Fibroblast of mammary gland (primary cell): ENCODE results near the gene PFN4.
"Not testable (repeated sequence)": the region's sequence is repeated elsewhere in the genome, so short reads cannot be mapped to it uniquely, and the experiment has no call there.

Source experiments
- DNase-seq: peaks from one replicate; pipeline ENCODE4 v3.0.0-alpha.2; 2010; ENCODE audit warnings: low read depth
- H3K4me3 ChIP-seq: 2 replicates; pipeline ENCODE4 v1.5.1; 2011; ENCODE audit warnings: low read depth, mild to moderate bottlenecking, low read length, moderate library complexity; ENCODE audit not compliant: control insufficient read depth
- TF ChIP-seq, protein P1 (sequence below): conservative IDR thresholded peaks from 2 replicates; pipeline ENCODE4 v1.5.1; 2011; ENCODE audit warnings: low read depth, low read length, inconsistent platforms; ENCODE audit not compliant: control insufficient read depth, insufficient read depth

Gene PFN4

DNA sequence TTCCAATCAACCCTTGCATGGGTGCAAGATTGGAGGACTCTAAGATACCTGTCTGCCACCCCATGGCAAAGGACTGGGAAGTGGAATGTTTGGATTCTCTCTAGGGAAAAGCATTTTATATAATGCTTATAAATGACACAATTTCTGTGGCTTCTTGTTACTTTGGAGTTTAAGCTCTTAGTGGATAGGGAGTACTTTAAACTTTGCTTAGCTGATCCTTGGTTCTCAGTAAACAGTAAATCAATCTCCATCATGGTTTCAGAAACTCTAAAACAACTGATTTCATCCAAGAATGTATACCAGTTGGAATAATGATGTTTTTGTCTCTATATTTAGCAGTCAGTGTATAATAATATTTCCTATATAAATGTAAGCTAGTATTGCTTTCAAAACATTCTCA lies 37.6 kb upstream of the PFN4 start:
- TF ChIP-seq, protein P1, sequence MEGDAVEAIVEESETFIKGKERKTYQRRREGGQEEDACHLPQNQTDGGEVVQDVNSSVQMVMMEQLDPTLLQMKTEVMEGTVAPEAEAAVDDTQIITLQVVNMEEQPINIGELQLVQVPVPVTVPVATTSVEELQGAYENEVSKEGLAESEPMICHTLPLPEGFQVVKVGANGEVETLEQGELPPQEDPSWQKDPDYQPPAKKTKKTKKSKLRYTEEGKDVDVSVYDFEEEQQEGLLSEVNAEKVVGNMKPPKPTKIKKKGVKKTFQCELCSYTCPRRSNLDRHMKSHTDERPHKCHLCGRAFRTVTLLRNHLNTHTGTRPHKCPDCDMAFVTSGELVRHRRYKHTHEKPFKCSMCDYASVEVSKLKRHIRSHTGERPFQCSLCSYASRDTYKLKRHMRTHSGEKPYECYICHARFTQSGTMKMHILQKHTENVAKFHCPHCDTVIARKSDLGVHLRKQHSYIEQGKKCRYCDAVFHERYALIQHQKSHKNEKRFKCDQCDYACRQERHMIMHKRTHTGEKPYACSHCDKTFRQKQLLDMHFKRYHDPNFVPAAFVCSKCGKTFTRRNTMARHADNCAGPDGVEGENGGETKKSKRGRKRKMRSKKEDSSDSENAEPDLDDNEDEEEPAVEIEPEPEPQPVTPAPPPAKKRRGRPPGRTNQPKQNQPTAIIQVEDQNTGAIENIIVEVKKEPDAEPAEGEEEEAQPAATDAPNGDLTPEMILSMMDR = no peak
- no peak overlapping the region for H3K4me3 ChIP-seq
- no peak for DNase-seq

DNA sequence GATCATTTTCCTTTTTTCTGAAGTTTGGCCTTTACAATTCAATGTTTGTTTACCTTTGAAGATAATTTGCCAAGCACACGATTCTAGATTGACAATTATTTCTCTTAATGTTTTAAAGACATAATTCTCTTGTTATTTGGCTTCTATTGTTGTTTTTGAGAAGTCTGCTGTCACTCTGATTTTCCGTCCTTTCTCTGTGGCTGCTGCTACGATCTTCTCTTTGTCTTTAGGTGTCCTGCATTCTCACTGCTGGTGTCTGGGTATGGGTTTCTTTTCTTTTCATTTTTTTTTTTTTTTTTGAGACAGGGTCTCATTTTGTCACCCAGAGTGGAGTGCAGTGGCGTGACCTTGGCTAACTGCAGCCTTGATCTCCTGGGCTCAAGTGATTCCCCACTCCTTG lies 36.6 kb upstream of the PFN4 start:
- H3K4me3 ChIP-seq = no peak overlapping the region
- TF ChIP-seq, protein P1 = no peak
- no peak for DNase-seq

DNA sequence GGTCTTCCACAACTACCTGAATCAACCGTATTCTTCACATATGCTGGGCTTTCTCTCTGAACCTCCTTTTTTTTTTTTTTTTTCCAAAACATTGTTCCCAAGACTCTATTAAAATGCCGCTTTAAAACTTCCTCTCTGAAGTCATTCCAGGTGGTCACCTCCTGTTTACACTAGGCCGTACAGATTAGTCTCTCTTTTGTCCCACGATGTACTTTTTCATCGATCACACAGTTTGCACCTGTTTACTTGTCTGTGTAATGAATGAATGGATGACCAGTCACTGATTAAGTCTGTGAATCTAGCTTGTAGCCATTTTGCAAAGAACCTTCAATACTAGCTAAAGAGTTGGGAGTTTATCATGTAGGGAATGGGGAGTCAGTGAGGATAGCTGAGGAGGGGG lies 35.0 kb upstream of the PFN4 start:
- TF ChIP-seq, protein P1 = no peak
- no peak for DNase-seq
- H3K4me3 ChIP-seq = no peak overlapping the region

DNA sequence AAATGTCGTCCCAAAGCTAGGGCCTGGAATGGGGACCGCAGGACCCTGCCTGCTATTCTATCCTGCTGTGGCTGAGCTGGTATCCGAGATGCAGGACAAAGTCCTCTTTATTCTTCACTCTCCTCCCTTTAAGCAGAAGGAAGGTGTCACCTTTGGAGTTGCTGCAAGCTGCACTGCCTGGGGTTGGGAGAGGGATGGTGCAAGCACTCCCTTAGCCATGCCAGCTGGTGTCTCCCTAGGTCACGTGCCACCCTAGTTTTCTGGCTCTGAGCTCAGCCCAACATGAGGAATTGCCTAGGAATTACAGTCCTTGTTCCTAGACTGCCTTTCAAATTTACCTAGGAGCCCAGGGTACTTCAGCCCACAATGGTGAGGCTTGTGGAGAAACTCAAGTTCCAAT lies 30.3 kb upstream of the PFN4 start:
- TF ChIP-seq, protein P1 = no peak
- H3K4me3 ChIP-seq = no peak overlapping the region
- no peak for DNase-seq

DNA sequence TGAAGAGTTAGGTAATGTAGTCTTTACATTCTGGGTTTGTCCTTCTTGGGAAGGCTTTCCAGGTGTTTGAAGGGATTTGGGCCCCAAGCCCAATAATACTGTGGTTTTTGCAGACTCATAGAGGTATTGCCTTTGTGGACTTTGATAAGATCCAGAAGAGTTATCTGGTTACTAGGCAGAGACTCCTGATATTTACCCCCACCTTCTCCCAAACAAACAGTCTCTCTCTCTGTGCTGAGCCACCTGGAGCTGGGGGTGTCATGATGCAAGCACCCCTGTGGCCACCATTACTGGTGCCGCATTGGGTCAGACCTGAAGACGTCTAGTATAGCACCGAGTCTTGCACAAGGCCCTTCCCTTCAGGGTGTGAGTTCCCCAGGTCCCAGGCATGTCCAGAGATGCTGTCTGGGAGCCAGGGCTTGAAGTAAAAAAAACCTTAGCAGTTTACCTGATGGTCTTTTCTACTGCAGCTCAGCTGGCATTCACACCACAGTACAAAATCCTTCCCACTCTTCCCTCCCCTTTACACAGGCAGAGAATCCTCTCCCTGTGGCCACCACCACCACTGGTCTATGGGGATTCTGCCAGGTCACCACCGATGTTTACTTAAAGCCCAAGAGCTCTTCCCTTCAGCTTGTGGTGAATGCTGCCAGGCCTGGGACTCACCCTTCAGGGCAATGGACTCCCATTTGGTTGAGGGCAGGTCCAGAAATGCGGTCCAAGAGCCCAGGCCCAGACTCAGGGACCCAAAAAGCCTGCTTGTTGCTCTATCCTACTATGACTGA lies 29.5 kb upstream of the PFN4 start:
- no peak overlapping the region for H3K4me3 ChIP-seq
- TF ChIP-seq, protein P1 = no peak
- DNase-seq = no peak

DNA sequence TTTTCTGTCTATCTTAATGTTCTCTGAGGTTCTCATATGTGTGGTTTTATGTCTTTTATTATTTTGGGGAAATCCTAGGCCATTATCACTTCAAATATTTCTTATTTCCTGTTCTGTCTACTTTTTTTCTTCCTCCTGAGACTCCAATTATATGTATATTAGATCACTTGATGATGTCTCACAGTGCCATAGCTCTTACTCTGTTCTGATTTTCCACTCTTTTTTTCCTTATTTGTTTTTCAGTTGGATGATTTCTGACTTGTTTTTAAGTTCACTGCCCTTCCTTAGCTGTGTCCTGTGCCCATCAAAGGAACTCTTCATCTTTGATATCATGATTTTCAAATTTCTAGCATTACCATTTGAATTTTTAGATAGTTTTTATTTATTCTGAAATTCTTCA lies 24.2 kb upstream of the PFN4 start:
- DNase-seq = no peak
- no peak overlapping the region for H3K4me3 ChIP-seq
- TF ChIP-seq, protein P1 = no peak

DNA sequence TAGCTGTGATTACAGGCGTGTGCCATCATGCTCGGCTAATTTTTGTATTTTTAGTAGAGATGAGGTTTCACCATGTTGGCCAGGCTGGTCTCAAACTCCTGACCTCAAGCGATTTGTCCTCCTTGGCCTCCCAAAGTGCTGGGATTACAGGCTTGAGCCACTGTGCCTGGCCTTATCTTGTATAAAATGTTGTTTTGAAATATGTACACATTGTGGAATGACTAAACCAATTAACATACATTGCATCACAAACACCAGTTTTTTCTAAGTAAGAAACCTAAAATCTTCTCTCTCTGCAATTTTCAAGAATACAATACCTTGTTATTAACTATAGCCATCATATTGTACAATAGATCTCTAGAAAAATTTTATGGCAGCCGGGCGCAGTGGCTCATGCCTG lies 17.2 kb upstream of the PFN4 start:
- not testable (repeated sequence) for H3K4me3 ChIP-seq, DNase-seq
